ENCODE measurements around the gene STAT5B.

Gene STAT5B

GRCh38 chr17:42191275-42191608 lies 84.9 kb downstream of the STAT5B start:
- H3K27me3 ChIP-seq (ENCODE audit: control insufficient read depth, insufficient read depth, low read length), result no peaks in the 10 kb centered on the region
- H3K27ac ChIP-seq, result no peak overlapping the region
- H3K4me1 ChIP-seq, result peaks cover 8% of the 10 kb centered on the region
- no peak for TF ChIP-seq CTCF (IDR thresholded peaks at IDR 0.05)
- no peak overlapping the region for H3K9ac ChIP-seq
- no peaks in the 10 kb centered on the region for H3K79me2 ChIP-seq
- H3K4me2 ChIP-seq (ENCODE audit: low read length), result no peak overlapping the region
- H3K36me3 ChIP-seq (ENCODE audit: control insufficient read depth, insufficient read depth, low read length), result no peaks in the 10 kb centered on the region
- H3K9me3 ChIP-seq (ENCODE audit: control insufficient read depth, low read length), result no peaks in the 10 kb centered on the region
- H2AFZ ChIP-seq, result no peak overlapping the region
- no peak overlapping the region for H3K4me3 ChIP-seq (ENCODE audit: low read depth, low read length)

GRCh38 chr17:42190491-42191274 lies 85.5 kb downstream of the STAT5B start:
- H3K27me3 ChIP-seq (ENCODE audit: control insufficient read depth, insufficient read depth, low read length), result no peaks in the 10 kb centered on the region
- H3K4me3 ChIP-seq (ENCODE audit: low read depth, low read length), result no peak overlapping the region
- no peak overlapping the region for H3K4me2 ChIP-seq (ENCODE audit: low read length)
- no peaks in the 10 kb centered on the region for H3K9me3 ChIP-seq (ENCODE audit: control insufficient read depth, low read length)
- no peak for TF ChIP-seq CTCF (IDR thresholded peaks at IDR 0.05)
- no peak overlapping the region for H3K9ac ChIP-seq
- no peaks in the 10 kb centered on the region for H3K79me2 ChIP-seq
- no peaks in the 10 kb centered on the region for H3K36me3 ChIP-seq (ENCODE audit: control insufficient read depth, insufficient read depth, low read length)
- no peak overlapping the region for H3K27ac ChIP-seq
- no peak overlapping the region for H2AFZ ChIP-seq
- H3K4me1 ChIP-seq, result peaks cover 8% of the 10 kb centered on the region

GRCh38 chr17:42189651-42189965 lies 86.6 kb downstream of the STAT5B start:
- no peaks in the 10 kb centered on the region for H3K9me3 ChIP-seq (ENCODE audit: control insufficient read depth, low read length)
- no peak overlapping the region for H3K27ac ChIP-seq
- H3K27me3 ChIP-seq (ENCODE audit: control insufficient read depth, insufficient read depth, low read length), result no peaks in the 10 kb centered on the region
- H3K4me2 ChIP-seq (ENCODE audit: low read length), result no peak overlapping the region
- H2AFZ ChIP-seq, result no peak overlapping the region
- TF ChIP-seq CTCF (IDR thresholded peaks at IDR 0.05), result no peak
- H3K4me1 ChIP-seq, result peaks cover 10% of the 10 kb centered on the region
- no peaks in the 10 kb centered on the region for H3K36me3 ChIP-seq (ENCODE audit: control insufficient read depth, insufficient read depth, low read length)
- H3K9ac ChIP-seq, result no peak overlapping the region
- no peaks in the 10 kb centered on the region for H3K79me2 ChIP-seq
- no peak overlapping the region for H3K4me3 ChIP-seq (ENCODE audit: low read depth, low read length)

- Histone ChIP-seq H3K36me3 (ENCODE audit: control insufficient read depth, insufficient read depth, low read length) (no peaks in the 10 kb centered on the region), H3K9ac (no peak overlapping the region), H2AFZ (no peak overlapping the region), H3K79me2 (no peaks in the 10 kb centered on the region), H3K27me3 (ENCODE audit: control insufficient read depth, insufficient read depth, low read length) (no peaks in the 10 kb centered on the region), H3K4me2 (ENCODE audit: low read length) (no peak overlapping the region), H3K4me3 (ENCODE audit: low read depth, low read length) (no peak overlapping the region), H3K27ac (no peak overlapping the region), H3K4me1 (peaks cover 14% of the 10 kb centered on the region), H3K9me3 (ENCODE audit: control insufficient read depth, low read length) (no peaks in the 10 kb centered on the region)
- no peak for TF ChIP-seq CTCF (IDR thresholded peaks at IDR 0.05)
Observed at GRCh38 chr17:42188749-42189650, 87.2 kb downstream of the STAT5B start.
